Activated naive CD4-positive, alpha-beta T cell treated with anti-CD3 and anti-CD28 coated beads for 36 hours (primary cell): ENCODE measurements around the gene CD48. TPM values are rescaled to one million over a fixed set of nuclear protein-coding genes. Genes with fewer than 3 reads are reported as not detected.

Source experiments
- CTCF ChIA-PET: fragments of 350-600 bp; sonication (Branson Sonifier 250); formaldehyde crosslinking; loops from one replicate; lab custom pipeline; 2021; ENCODE audit warnings: antibody characterized with exemption; lab: Charles Lee
- DNase-seq: peaks from one replicate; pipeline ENCODE4 v3.0.0-alpha.2; 2020
- H3K27ac Mint-ChIP-seq: one replicate; pipeline ENCODE4 v1.8.0; 2021; ENCODE audit warnings: mild to moderate bottlenecking, mixed read lengths
- H3K27me3 Mint-ChIP-seq: one replicate; pipeline ENCODE4 v1.8.0; 2021; ENCODE audit warnings: low read depth, mixed read lengths
- H3K36me3 Mint-ChIP-seq: one replicate; pipeline ENCODE4 v1.8.0; 2021; ENCODE audit warnings: low read depth, mixed read lengths
- H3K4me1 Mint-ChIP-seq: one replicate; pipeline ENCODE4 v1.8.0; 2021; ENCODE audit warnings: low read depth, mixed read lengths
- H3K4me3 Mint-ChIP-seq: one replicate; pipeline ENCODE4 v1.8.0; 2021; ENCODE audit warnings: mild to moderate bottlenecking, moderate library complexity, mixed read lengths
- H3K9me3 Mint-ChIP-seq: one replicate; pipeline ENCODE4 v1.8.0; 2021; ENCODE audit warnings: mixed read lengths
- intact Hi-C: fragments of 100-400 bp; cut with micrococcal nuclease; formaldehyde crosslinking; loops from one replicate; pipeline ENCODE4 v1.15.1; 2023
- total RNA-seq, 2 experiments: library from RNA; stranded (reverse); gene quantifications; one replicate each; pipeline ENCODE4 v1.2.3, GENCODE V29; 2021

The CD48 gene
- total RNA-seq, 2 experiments from 2014 or later, result 338 to 340 TPM

DNA sequence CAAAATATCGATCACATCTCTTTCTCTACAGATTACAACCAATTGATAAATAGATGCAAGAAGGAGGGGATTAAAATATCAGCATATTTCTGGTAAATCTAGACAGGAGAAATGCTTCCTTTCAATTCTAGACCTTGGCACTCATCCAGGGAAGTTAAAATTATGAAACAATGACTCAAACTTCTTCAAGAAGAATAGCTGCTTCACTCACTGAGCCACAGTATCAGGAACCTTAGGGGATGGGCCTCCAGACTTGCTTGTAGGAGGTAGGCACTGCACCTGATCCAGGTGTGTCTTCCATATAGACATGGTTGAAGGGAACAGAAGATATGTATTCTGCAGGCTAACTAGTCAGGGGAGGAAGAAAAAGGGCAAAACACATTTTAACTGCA lies 37.3 kb upstream of the CD48 start:
- Mint-ChIP-seq H3K4me1 (peaks cover 93% of the 10 kb centered on the region), H3K27me3 (no peaks in the 10 kb centered on the region), H3K27ac (peak overlapping the region; percentile 81), H3K36me3 (peaks cover 62% of the 10 kb centered on the region), H3K9me3 (no peaks in the 10 kb centered on the region), H3K4me3 (no peak overlapping the region)
- intact Hi-C loops, result no loop called here
- CTCF ChIA-PET, result interaction anchor here (1.3 to 2.7 kb wide), 6 partner anchors 18 to 28 kb away, joined by 3 to 20 read pairs (median 6); no protein-coding TSS in a partner anchor
- DNase-seq, result peak; percentile 27

DNA sequence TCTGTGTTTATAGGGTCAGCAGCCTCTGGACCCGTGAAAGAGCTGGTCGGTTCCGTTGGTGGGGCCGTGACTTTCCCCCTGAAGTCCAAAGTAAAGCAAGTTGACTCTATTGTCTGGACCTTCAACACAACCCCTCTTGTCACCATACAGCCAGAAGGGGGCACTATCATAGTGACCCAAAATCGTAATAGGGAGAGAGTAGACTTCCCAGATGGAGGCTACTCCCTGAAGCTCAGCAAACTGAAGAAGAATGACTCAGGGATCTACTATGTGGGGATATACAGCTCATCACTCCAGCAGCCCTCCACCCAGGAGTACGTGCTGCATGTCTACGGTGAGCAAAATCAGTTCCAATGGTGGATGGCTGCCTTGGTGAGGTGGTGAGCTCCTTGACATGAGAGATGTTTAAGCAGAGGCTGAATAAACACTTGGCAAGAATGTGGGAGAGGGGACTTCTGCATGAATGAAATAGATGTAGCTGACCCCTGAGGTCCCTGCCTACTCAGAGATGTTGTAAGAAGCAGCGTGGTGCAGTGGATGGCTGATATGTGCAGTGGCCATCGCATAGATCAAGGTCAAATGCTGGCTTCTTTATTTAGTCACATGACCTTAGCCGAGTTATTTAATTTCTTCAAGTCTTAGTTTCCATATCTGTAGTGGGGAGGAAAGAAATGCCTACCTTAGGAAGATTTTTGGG lies 36.7 kb upstream of the CD48 start:
- Mint-ChIP-seq H3K27me3 (no peaks in the 10 kb centered on the region), H3K36me3 (peaks cover 62% of the 10 kb centered on the region), H3K4me1 (peaks cover 94% of the 10 kb centered on the region), H3K4me3 (no peak overlapping the region), H3K9me3 (no peaks in the 10 kb centered on the region), H3K27ac (peak overlapping the region; percentile 81)
- CTCF ChIA-PET, result interaction anchor here (1.1 to 2.7 kb wide), 7 partner anchors 9 to 205 kb away, joined by 3 to 20 read pairs (median 4); partner anchors contain the start of gene SLAMF7
- intact Hi-C loops, result no loop called here
- DNase-seq, result peak; percentile 28

DNA sequence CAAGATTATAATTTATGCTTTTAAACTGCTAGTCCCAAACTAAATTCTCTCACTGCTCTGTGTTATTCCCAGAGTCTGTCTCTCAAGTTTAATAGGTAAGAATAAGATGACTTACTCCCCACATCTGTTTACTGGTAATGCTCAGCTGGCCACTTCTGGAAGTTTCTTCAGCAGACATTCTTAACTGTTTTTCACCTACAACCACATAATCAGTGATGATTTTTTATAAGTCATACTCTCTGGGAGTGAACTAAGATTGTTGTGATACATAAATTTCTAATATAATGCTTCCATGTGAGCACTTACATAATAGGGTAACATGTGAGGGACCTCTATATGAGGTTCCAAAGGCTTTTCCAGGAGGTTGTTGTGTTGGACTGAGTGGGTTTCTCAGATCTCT lies 36.1 kb upstream of the CD48 start:
- Mint-ChIP-seq H3K36me3 (peaks cover 62% of the 10 kb centered on the region), H3K27ac (peak overlapping the region; percentile 81), H3K9me3 (no peaks in the 10 kb centered on the region), H3K27me3 (no peaks in the 10 kb centered on the region), H3K4me3 (no peak overlapping the region), H3K4me1 (peaks cover 94% of the 10 kb centered on the region)
- intact Hi-C loops, result no loop called here
- CTCF ChIA-PET, result interaction anchor here (1.1 to 2.7 kb wide), 11 partner anchors 9 to 206 kb away, joined by 3 to 20 read pairs (median 3); partner anchors contain the start of gene SLAMF7
- DNase-seq, result no peak

DNA sequence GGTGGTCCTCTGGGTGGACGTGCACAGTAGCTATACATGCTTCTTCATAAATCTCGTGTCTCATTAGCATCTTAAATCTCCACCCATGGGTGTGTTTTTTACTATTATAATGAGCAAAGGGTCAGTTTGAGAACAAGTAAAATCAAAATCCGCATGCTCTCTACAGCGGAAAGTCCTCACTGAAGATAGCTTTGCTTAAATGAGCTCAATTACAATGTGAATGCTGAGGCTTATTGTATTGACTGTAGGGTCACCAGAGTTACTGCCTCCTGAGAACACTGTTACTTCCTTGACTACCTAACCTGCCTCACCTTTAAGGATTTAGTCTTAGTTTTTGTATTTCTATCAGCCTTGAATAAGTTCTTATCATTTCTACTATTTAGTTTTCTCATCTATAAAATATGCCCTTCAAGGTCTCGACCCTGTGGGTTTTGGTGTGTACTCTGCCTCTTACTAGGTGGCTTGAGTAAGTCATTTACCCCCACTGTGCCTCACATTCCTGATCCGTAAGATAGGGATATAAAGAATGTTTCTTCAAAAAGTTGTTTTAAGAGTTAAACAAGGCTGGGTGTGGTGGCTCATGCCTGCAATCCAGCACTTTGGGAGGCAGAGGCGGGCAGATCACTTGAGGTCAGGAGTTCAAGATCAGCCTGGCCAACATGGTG lies 35.3 kb upstream of the CD48 start:
- H3K4me3 Mint-ChIP-seq, result no peak overlapping the region
- no peaks in the 10 kb centered on the region for H3K27me3 Mint-ChIP-seq
- CTCF ChIA-PET, result interaction anchor here (1.1 to 2.7 kb wide), 8 partner anchors 8 to 206 kb away, joined by 3 to 20 read pairs (median 3); partner anchors contain the start of gene SLAMF7
- peak overlapping the region; percentile 81 for H3K27ac Mint-ChIP-seq
- intact Hi-C loops, result no loop called here
- no peak for DNase-seq
- peaks cover 94% of the 10 kb centered on the region for H3K4me1 Mint-ChIP-seq
- no peaks in the 10 kb centered on the region for H3K9me3 Mint-ChIP-seq
- H3K36me3 Mint-ChIP-seq, result peaks cover 65% of the 10 kb centered on the region

DNA sequence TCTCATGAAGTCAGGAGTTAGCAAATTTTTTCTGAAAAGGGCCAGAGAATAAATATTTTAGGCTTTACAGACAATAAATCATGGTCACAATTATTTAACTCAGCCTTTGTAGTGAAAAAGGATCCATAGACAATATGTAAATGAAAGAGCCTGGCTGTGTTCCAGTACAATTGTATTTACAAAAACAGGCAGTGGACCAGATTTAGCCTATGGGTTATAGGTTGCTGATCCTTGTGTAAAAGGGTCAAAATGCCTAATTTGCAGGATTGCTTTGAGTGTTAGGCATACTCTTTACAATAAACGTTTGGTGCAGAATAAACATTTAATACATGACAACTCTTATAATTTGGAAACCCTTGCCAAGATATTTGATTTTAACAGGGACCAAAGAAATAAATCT lies 33.9 kb upstream of the CD48 start:
- peaks cover 96% of the 10 kb centered on the region for H3K4me1 Mint-ChIP-seq
- no peaks in the 10 kb centered on the region for H3K27me3 Mint-ChIP-seq
- CTCF ChIA-PET, result interaction anchor here (0.7 to 3.6 kb wide), 4 partner anchors 17 to 209 kb away, joined by 3 to 24 read pairs (median 13); partner anchors contain the start of gene ITLN2
- H3K4me3 Mint-ChIP-seq, result no peak overlapping the region
- intact Hi-C loops, result no loop called here
- H3K36me3 Mint-ChIP-seq, result peaks cover 66% of the 10 kb centered on the region
- no peak for DNase-seq
- no peaks in the 10 kb centered on the region for H3K9me3 Mint-ChIP-seq
- H3K27ac Mint-ChIP-seq, result peak overlapping the region; percentile 94

DNA sequence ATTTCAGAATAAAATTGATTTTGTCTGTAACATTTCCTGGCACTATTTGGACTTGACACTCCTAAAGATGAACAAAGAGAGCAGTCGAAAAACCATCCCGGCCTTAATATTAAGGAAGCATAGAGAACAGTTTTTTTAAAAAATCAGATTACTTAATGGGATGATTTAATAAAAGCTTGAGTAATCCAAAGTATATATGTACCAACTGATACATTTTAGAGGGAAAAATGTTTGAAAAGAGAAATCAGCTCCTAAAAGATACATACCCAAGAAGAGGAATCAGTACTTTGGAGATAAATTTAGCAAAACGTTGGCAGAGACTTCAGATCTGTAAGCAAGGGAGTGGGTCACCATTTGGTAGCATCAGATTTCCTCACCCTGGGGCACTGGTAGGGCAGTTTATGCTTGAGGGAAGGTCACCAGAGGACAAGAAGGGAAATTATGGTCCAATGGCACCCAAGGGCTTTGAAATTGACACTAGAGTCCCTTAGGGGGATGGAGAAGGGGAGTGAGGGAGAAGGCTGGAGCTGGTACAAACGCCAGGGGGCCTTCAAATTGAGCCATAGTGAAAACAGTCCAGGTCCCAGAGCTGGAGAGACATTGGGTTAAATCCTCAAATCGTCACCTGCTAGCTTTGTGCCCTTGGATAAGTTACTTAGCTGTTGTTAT lies 33.4 kb upstream of the CD48 start:
- H3K4me1 Mint-ChIP-seq, result peaks cover 96% of the 10 kb centered on the region
- peaks cover 64% of the 10 kb centered on the region for H3K36me3 Mint-ChIP-seq
- peak overlapping the region; percentile 79 for H3K4me3 Mint-ChIP-seq
- no peak for DNase-seq
- CTCF ChIA-PET, result interaction anchor here (0.7 to 3.6 kb wide), 12 partner anchors 12 to 209 kb away, joined by 3 to 24 read pairs (median 3); partner anchors contain the start of gene ITLN2
- intact Hi-C loops, result loop anchor here (1.0 kb wide), 4 partner anchors 17 to 62 kb away; no protein-coding TSS in a partner anchor
- H3K27ac Mint-ChIP-seq, result peak overlapping the region; percentile 94
- H3K27me3 Mint-ChIP-seq, result no peaks in the 10 kb centered on the region
- H3K9me3 Mint-ChIP-seq, result no peaks in the 10 kb centered on the region

DNA sequence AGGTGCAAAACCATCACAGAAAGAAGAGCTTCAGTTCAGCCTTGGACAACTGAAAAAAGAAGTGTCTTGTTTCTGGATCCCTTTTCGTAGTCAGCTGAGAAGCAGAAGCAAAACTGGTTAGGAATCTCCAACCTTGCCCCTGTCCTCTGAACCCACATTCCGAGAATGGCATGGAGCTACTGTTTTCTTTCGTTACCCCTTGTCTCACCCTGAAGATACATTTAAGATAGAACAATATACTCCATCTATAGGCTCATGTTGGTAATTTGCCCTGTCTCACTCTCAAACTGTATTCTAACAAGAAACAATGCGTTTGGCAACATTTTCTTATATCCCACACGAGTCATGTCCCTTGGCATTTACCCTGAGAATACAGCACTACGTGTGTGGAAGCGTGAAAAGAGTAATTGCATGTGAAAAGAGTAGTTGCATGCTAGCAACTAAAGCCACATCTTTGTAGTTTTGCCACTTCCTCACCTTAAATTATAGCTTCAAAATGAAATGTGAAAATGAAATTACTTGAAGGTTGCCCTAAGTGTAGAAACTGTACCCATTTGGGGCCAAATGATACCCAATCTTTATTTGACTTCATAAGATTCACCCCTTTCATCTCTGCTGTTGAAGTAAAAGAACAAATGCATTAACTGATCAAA lies 32.7 kb upstream of the CD48 start:
- Mint-ChIP-seq H3K4me1 (peaks cover 95% of the 10 kb centered on the region), H3K36me3 (peaks cover 66% of the 10 kb centered on the region), H3K27ac (peak overlapping the region; percentile 94), H3K9me3 (no peaks in the 10 kb centered on the region), H3K4me3 (peak overlapping the region; percentile 79), H3K27me3 (no peaks in the 10 kb centered on the region)
- intact Hi-C loops, result loop anchor here (1.0 kb wide), 4 partner anchors 16 to 61 kb away; no protein-coding TSS in a partner anchor
- CTCF ChIA-PET, result interaction anchor here (0.7 to 3.6 kb wide), 14 partner anchors 11 to 122 kb away, joined by 3 to 24 read pairs (median 3); no protein-coding TSS in a partner anchor
- peak; percentile 51 for DNase-seq

DNA sequence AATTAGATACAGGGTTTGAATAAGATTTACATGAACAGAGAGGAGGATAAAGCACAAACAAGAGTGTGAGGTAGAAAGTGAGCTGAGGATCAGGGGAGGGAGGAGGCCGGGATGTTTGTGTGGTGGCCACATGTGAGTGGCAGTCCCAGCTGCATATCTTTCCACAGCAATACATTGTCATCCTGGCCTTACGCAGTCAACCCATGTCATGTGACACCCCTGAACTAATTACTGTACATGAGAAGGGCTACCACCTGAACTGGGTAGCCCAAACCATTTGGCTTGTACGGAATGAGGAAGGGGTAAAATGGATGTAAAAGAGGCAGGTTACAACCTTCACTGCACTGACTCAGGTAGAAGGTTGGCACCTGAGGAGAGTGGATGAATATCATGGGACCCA lies 31.6 kb upstream of the CD48 start:
- H3K4me3 Mint-ChIP-seq, result peak overlapping the region; percentile 79
- CTCF ChIA-PET, result interaction anchor here (1.2 to 3.6 kb wide), 4 partner anchors 13 to 92 kb away, joined by 5 to 24 read pairs (median 15); no protein-coding TSS in a partner anchor
- intact Hi-C loops, result loop anchor here (1.0 kb wide), 1 partner anchor 8 kb away; no protein-coding TSS in a partner anchor
- DNase-seq, result peak; percentile 49
- H3K4me1 Mint-ChIP-seq, result peaks cover 95% of the 10 kb centered on the region
- H3K36me3 Mint-ChIP-seq, result peaks cover 56% of the 10 kb centered on the region
- H3K9me3 Mint-ChIP-seq, result peaks cover under 1% of the 10 kb centered on the region
- H3K27me3 Mint-ChIP-seq, result no peaks in the 10 kb centered on the region
- H3K27ac Mint-ChIP-seq, result peak overlapping the region; percentile 94

DNA sequence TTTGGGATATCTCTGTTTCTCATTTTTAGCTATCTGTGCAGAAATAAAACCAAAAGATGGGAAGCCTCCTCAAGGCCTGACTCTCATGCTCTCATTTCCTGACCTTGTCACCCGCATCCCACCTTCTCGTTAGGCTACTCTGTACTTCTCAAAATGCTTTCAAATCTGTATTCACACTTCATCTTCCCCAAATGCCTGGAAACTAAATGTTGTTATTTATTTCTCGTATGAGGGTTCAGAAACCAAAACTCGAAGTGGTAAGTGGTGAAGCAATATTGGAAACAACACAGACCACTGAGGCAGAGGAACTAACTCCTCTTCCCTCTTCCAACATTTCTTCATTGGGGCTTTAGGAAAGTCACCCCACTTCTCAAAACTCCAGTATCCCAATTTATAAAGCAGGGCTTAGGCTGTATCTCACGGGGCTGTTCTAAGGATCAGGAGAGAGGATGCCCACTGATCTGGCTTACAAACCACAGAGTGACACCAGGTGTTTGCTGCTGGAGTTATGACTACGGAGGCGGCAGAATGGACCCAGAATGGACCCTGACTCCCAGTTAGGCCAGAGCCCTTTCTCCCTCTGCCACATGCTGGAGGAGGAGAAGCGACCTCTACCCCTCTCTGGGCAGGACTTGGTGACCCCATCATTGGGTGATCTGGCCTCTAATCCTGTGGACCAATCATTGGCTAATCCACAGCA lies 31.0 kb upstream of the CD48 start:
- intact Hi-C loops, result loop anchor here (1.0 kb wide), 1 partner anchor 9 kb away; no protein-coding TSS in a partner anchor
- Mint-ChIP-seq H3K27ac (peak overlapping the region; percentile 94), H3K9me3 (peaks cover 3% of the 10 kb centered on the region), H3K27me3 (no peaks in the 10 kb centered on the region), H3K4me3 (peak overlapping the region; percentile 79), H3K36me3 (peaks cover 49% of the 10 kb centered on the region), H3K4me1 (peaks cover 94% of the 10 kb centered on the region)
- DNase-seq, result no peak
- CTCF ChIA-PET, result interaction anchor here (3.1 to 5.2 kb wide), 3 partner anchors 14 to 26 kb away, joined by 23 to 36 read pairs (median 24); no protein-coding TSS in a partner anchor

DNA sequence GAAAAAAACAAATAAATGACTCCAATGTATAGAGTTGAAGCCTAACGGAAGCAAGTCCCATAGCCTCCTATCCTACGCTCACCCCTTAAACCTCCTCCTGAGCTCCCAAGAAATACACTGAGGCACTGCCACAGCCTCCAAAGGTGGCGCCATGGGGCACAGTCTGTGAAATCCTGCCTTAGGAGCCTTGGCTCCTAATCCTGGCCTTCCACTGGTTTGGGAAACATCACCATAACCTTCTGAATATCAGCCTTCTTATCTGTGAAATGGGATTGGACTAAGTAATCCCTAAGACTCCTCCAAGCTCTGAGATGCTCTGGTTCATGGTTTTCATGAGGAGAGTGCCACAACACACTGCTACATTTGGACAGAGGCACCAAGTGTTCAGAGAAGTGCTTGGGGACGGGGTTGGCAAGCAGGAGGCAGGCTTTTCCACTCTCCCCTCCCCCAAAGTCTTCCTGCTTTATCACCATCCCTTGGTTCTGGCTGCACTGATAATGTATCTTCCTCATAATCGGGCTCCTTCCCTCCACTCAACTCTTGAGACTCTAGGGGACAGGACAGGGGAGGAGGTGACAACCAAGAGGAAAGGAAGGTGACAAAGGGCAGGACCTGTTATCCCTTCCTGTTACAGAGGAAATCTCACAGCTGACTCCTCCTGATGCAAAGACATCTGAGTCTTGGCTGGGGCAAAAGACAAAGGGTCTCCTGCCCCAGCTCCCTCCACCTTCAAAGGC lies 30.2 kb upstream of the CD48 start:
- Mint-ChIP-seq H3K27me3 (no peaks in the 10 kb centered on the region), H3K4me3 (peak overlapping the region; percentile 79), H3K9me3 (peaks cover 10% of the 10 kb centered on the region), H3K27ac (peak overlapping the region; percentile 94), H3K36me3 (peaks cover 53% of the 10 kb centered on the region), H3K4me1 (peaks cover 93% of the 10 kb centered on the region)
- intact Hi-C loops, result no loop called here
- CTCF ChIA-PET, result interaction anchor here (1.5 to 5.2 kb wide), 3 partner anchors 9 to 27 kb away, joined by 4 to 36 read pairs (median 27); no protein-coding TSS in a partner anchor
- no peak for DNase-seq
